ENCODE measurements around the gene GPS1. TPM values are rescaled to one million over a fixed set of nuclear protein-coding genes. Genes with fewer than 3 reads are reported as not detected.

GPS1 gene
- total and polyA plus RNA-seq, 2 experiments from 2014 or later = 136 to 242 TPM

DNA sequence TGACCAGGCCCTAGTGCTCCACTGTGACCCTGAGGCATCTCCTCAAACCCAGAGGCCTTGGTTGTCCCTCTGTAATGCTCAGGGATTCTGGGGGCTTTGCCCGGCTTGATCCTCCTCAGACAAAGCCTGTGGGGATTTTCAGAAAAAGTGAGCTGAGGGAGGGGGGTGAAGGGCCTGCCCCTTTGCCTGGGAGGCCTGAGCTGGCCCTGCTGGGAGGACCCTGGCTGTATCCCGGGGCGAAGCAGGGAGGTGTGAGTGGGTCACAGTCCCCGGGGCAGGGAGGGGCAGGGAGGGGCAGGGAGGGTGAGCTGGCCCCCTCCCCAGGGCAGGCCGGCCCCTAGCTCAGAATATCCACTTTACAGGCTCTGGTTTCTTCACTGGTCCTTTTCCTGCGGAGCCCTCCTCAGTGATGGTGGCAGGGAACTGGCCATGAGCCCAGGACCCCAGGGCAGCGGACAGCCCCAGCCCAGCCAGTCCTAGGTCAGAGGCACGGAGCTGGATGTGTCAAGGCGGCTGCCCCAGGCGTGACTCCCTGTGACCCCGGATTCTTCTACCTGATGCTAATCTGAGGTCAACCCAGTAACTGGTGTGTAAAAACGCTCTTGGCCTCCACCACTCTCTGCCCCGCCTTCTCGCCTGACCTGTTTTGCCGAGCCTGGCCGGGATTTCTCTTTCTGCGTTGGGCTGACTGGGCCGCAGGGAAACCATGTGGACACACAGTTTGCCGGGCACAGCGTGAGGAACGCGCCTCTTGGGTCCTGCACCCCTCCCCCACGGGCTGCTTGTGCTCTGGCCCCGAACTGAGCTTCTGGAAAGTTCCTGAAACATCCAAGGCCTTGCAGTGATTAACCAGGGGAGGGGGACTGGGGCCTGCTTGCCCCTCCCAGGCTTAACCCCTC, 52.1 kb downstream of the GPS1 start:
- Histone ChIP-seq H3K27me3 (ENCODE audit: insufficient read depth) (no peaks in the 10 kb centered on the region), H2AFZ (no peak overlapping the region), H3K36me3 (ENCODE audit: insufficient read depth) (no peaks in the 10 kb centered on the region), H3K79me2 (replicated peaks; ENCODE audit: insufficient read depth) (peaks cover 12% of the 10 kb centered on the region), H3K27ac (ENCODE audit: low read depth) (peak overlapping the region; percentile 74), H4K20me1 (replicated peaks; ENCODE audit: insufficient read depth) (no peaks in the 10 kb centered on the region), H3K4me1 (ENCODE audit: insufficient read depth) (peaks cover 51% of the 10 kb centered on the region), H3F3A (replicated peaks; ENCODE audit: low read depth) (0 out of 2 replicates have a peak, but pooled peaks cover 6% of the 10 kb centered on the region), H3K9me2 (ENCODE audit: insufficient read depth) (no peaks in the 10 kb centered on the region), H3K4me2 (peak overlapping the region; percentile 62), H3K4me3 (no peak overlapping the region)
- DNase-seq (ENCODE audit: low spot score) (peak; percentile 76), ATAC-seq (peak; percentile 14)
- Mint-ChIP-seq H3K9me3 (peaks cover under 1% of the 10 kb centered on the region; the same call in 2 of the 3 replicates), H3K4me1 (peaks cover 47% of the 10 kb centered on the region), H3K36me3 (ENCODE audit: low read depth) (peaks cover 2% of the 10 kb centered on the region; the same call in 1 of the 3 replicates), H3K27ac (peak overlapping the region; percentile 85), H3K27me3 (ENCODE audit: insufficient read depth, low read depth, poor library complexity) (peaks cover 50% of the 10 kb centered on the region), H3K4me3 (0 out of 3 replicates have a peak overlapping the region, but pooled peaks have one; percentile 17)
- TF ChIP-seq POLR2AphosphoS5 (IDR thresholded peaks at IDR 0.05; ENCODE audit: low read depth) = peak; percentile 13; the same call in 1 of the 2 replicates
- TF ChIP-seq CREB1 (CRISPR knock-in tag; IDR thresholded peaks at IDR 0.05; ENCODE audit: low read depth) = no peak
- TF ChIP-seq JUNB (IDR thresholded peaks at IDR 0.05; ENCODE audit: unreplicated experiment) = no peak
- TF ChIP-seq ZNF462 (CRISPR knock-in tag; IDR thresholded peaks at IDR 0.05) = no peak
- no peak for TF ChIP-seq EZH2 (IDR thresholded peaks at IDR 0.05; ENCODE audit: low read depth, unreplicated experiment)
